ENCODE measurements around the gene GPR37.

GRCh38 chr7:124768525-124768924 is 2.9 kb upstream of the GPR37 start:
- TF ChIP-seq CTCF (IDR thresholded peaks at IDR 0.05): no peak
- TF ChIP-seq POLR2A (IDR thresholded peaks at IDR 0.05): no peak
